GM23248 (cell line): Measurements from ENCODE around the gene TMEM63C. TPM values are rescaled to one million over a fixed set of nuclear protein-coding genes. Genes with fewer than 3 reads are reported as not detected.

Source experiments
- DNase-seq: peaks from one replicate; pipeline ENCODE4 v3.0.0-alpha.2; 2015
- H2AFZ ChIP-seq: fragments of 200-600 bp; sonication (generic); 2 replicates; pipeline ENCODE4 v1.6.1; 2016; ENCODE audit warnings: antibody characterized with exemption
- H3F3A ChIP-seq: fragments of 200-600 bp; sonication (generic); 2 replicates; pipeline ENCODE4 v1.6.1; 2016; ENCODE audit warnings: mild to moderate bottlenecking, antibody characterized with exemption, mixed run types; ENCODE audit not compliant: insufficient read depth
- H3K27ac ChIP-seq: fragments of 200-600 bp; sonication (generic); 2 replicates; pipeline ENCODE4 v1.5.1; 2016; ENCODE audit warnings: mild to moderate bottlenecking
- H3K27me3 ChIP-seq: fragments of 200-600 bp; sonication (generic); replicated peaks from 2 replicates; pipeline ENCODE4 v1.6.1; 2016; ENCODE audit warnings: mild to moderate bottlenecking; ENCODE audit not compliant: insufficient read depth
- H3K36me3 ChIP-seq: fragments of 200-600 bp; sonication (generic); 2 replicates; pipeline ENCODE4 v1.6.1; 2016; ENCODE audit warnings: low read depth, mild to moderate bottlenecking
- H3K4me1 ChIP-seq: fragments of 200-600 bp; sonication (generic); 2 replicates; pipeline ENCODE4 v1.6.1; 2016; ENCODE audit warnings: mild to moderate bottlenecking; ENCODE audit not compliant: insufficient read depth
- H3K4me2 ChIP-seq: fragments of 200-600 bp; sonication (generic); one replicate; pipeline ENCODE4 v1.6.1; 2016; ENCODE audit warnings: mild to moderate bottlenecking; ENCODE audit not compliant: unreplicated experiment
- H3K4me3 ChIP-seq: fragments of 200-600 bp; sonication (generic); 2 replicates; pipeline ENCODE4 v1.5.1; 2016; ENCODE audit warnings: mild to moderate bottlenecking
- H3K79me2 ChIP-seq: fragments of 200-600 bp; sonication (generic); 2 replicates; pipeline ENCODE4 v1.6.1; 2016; ENCODE audit warnings: mild to moderate bottlenecking; ENCODE audit not compliant: insufficient read depth
- H3K9ac ChIP-seq: fragments of 200-600 bp; sonication (generic); 2 replicates; pipeline ENCODE4 v1.6.1; 2016; ENCODE audit warnings: mild to moderate bottlenecking
- H3K9me2 ChIP-seq: fragments of 200-600 bp; sonication (generic); 2 replicates; pipeline ENCODE4 v1.6.1; 2016; ENCODE audit warnings: mixed run types, mild to moderate bottlenecking, moderate library complexity; ENCODE audit not compliant: insufficient read depth
- H3K9me3 ChIP-seq: fragments of 200-600 bp; sonication (generic); one replicate; pipeline ENCODE4 v1.6.1; 2017; ENCODE audit warnings: low read depth
- H4K20me1 ChIP-seq: fragments of 200-600 bp; sonication (generic); 2 replicates; pipeline ENCODE4 v1.6.0; 2016; ENCODE audit not compliant: insufficient read depth
- EZH2 ChIP-seq: fragments of 200-600 bp; sonication (generic); IDR thresholded peaks from 2 replicates; pipeline ENCODE4 v1.6.1; 2018; ENCODE audit warnings: antibody characterized with exemption, mild to moderate bottlenecking; ENCODE audit not compliant: insufficient read depth, poor library complexity, severe bottlenecking
- EZH2phosphoT487 ChIP-seq: fragments of 200-600 bp; sonication (generic); IDR thresholded peaks from 2 replicates; pipeline ENCODE4 v1.6.1; 2018; ENCODE audit warnings: antibody characterized with exemption, moderate library complexity, mild to moderate bottlenecking, low read depth; ENCODE audit not compliant: insufficient read depth
- WGBS, 2 experiments: methylation state at CpG; one replicate each; pipeline ENCODE4 v1.1.6; 2015 to 2017; ENCODE audit warnings: low lambda C conversion rate in 2 of 2, low coverage in 1 of 2; ENCODE audit errors: missing lambda C conversion rate in 2 of 2; 5-methylcytosine and 5-hydroxymethylcytosine counted together
- in situ Hi-C: fragments of 300-500 bp; cut with MboI; formaldehyde crosslinking; loops from 2 replicates; pipeline ENCODE4 v1.15.0; 2020
- polyA plus RNA-seq: library from polyadenylated mRNA; unstranded; fragments of >200 nt; fragmentation: Nextera tagmentation; extraction: Ambion mirVana; gene quantifications from 2 replicates; pipeline ENCODE4 v1.2.1, GENCODE V29; 2016
- total RNA-seq: library from RNA; depleted of rRNA; stranded (reverse); fragments of >200 nt; shearing (Covaris generic); gene quantifications from 2 replicates; pipeline ENCODE4 v1.2.3, GENCODE V29; 2014

The TMEM63C gene
- total and polyA plus RNA-seq, 2 experiments from 2014 or later: not detected

DNA sequence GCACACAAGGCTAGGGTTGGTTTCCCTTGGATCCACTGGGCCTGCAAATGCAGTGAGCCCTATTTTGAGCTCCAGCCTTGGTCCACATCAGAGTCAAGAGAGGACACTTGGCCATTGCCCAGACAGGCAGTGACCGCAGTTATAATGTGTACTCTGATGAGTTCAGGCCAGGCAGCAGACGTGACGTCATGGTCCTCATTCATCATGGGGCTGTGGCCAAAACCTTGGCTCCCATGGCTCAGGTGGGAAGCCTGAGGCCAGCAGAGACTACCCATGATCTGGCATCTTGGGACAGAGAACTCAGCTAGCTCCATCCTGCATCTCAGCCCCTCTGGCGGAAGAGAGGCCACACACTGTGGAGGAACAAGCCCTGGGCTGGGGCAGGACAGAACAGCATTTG, 16.4 kb downstream of the TMEM63C start:
- Histone ChIP-seq H3K36me3 (no peaks in the 10 kb centered on the region), H3K27ac (no peak overlapping the region), H3F3A (no peaks in the 10 kb centered on the region), H3K9me3 (no peaks in the 10 kb centered on the region), H3K79me2 (no peaks in the 10 kb centered on the region), H3K9me2 (no peaks in the 10 kb centered on the region), H4K20me1 (no peaks in the 10 kb centered on the region), H3K4me1 (no peaks in the 10 kb centered on the region), H3K27me3 (peaks cover 69% of the 10 kb centered on the region), H3K9ac (no peak overlapping the region), H3K4me2 (no peak overlapping the region), H2AFZ (no peak overlapping the region), H3K4me3 (no peak overlapping the region)
- no peak for DNase-seq
- no peak for TF ChIP-seq EZH2
- TF ChIP-seq EZH2phosphoT487: no peak
- WGBS, 2 experiments: 70 to 73% methylated on average over 4 of the region's 4 CpGs
- in situ Hi-C loops: no loop called here

DNA sequence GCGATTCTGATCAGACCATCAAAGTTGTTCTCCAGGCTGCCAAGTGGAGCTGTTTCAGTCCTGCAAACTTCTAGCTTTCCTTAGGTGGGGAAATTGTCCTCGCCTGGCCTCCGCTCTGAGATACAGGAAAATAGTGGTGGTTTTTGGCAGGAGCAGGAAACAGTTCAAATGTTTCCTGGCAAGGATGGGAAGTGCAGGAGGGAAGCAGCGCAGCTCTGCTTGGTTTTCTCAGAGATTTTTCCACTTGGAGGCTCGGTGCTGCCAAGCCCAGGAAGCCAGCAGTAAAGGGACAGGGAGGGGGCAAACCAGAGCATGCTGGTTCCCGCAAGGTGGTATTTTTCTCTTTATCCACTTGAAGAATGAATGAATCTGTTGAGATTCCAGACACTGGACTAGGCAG, 17.0 kb downstream of the TMEM63C start:
- WGBS, 2 experiments: 38 to 39% methylated on average over 6 of the region's 6 CpGs

DNA sequence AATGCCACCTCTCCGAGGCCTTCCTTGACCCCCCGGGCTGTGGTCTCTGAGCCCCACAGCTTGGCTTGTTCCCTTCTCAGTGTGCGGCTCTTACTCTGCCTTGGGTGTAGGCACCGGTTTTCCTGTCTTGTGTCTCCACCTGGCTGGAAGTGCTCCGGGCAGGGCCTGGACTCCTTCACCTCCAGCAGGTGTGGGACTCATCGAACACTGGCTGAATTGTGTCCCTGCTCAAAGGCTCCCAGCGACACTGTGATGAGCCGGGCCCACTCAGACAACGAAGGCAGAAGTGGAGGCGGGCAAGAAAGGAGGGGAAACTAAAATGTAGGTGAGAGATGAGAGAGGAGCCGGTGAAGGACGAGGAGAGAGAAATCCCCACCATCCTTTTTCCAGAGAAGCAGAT, 18.0 kb downstream of the TMEM63C start:
- no peaks in the 10 kb centered on the region for H3K9me3 ChIP-seq
- H3K27ac ChIP-seq: no peak overlapping the region
- no peaks in the 10 kb centered on the region for H3K4me1 ChIP-seq
- TF ChIP-seq EZH2phosphoT487 (no peak), EZH2 (no peak)
- no peak overlapping the region for H2AFZ ChIP-seq
- peaks cover 62% of the 10 kb centered on the region for H3K27me3 ChIP-seq
- no peaks in the 10 kb centered on the region for H3F3A ChIP-seq
- no peaks in the 10 kb centered on the region for H3K36me3 ChIP-seq
- no peaks in the 10 kb centered on the region for H4K20me1 ChIP-seq
- H3K79me2 ChIP-seq: no peaks in the 10 kb centered on the region
- in situ Hi-C loops: no loop called here
- no peak overlapping the region for H3K9ac ChIP-seq
- H3K4me3 ChIP-seq: no peak overlapping the region
- DNase-seq: no peak
- 33 to 36% methylated on average over 12 of the region's 12 CpGs for WGBS, 2 experiments
- no peaks in the 10 kb centered on the region for H3K9me2 ChIP-seq
- H3K4me2 ChIP-seq: no peak overlapping the region

More for the DNA sequence above, 17.0 kb downstream of the TMEM63C start:
- H4K20me1 ChIP-seq: no peaks in the 10 kb centered on the region
- no peaks in the 10 kb centered on the region for H3K79me2 ChIP-seq
- H3K27ac ChIP-seq: no peak overlapping the region
- no peak for TF ChIP-seq EZH2
- TF ChIP-seq EZH2phosphoT487: no peak
- DNase-seq: no peak
- no peaks in the 10 kb centered on the region for H3F3A ChIP-seq
- no peaks in the 10 kb centered on the region for H3K9me2 ChIP-seq
- in situ Hi-C loops: no loop called here
- H3K4me2 ChIP-seq: no peak overlapping the region
- H3K9ac ChIP-seq: no peak overlapping the region
- H2AFZ ChIP-seq: no peak overlapping the region
- H3K9me3 ChIP-seq: no peaks in the 10 kb centered on the region
- no peak overlapping the region for H3K4me3 ChIP-seq
- H3K27me3 ChIP-seq: peaks cover 64% of the 10 kb centered on the region
- H3K4me1 ChIP-seq: no peaks in the 10 kb centered on the region
- H3K36me3 ChIP-seq: no peaks in the 10 kb centered on the region

DNA sequence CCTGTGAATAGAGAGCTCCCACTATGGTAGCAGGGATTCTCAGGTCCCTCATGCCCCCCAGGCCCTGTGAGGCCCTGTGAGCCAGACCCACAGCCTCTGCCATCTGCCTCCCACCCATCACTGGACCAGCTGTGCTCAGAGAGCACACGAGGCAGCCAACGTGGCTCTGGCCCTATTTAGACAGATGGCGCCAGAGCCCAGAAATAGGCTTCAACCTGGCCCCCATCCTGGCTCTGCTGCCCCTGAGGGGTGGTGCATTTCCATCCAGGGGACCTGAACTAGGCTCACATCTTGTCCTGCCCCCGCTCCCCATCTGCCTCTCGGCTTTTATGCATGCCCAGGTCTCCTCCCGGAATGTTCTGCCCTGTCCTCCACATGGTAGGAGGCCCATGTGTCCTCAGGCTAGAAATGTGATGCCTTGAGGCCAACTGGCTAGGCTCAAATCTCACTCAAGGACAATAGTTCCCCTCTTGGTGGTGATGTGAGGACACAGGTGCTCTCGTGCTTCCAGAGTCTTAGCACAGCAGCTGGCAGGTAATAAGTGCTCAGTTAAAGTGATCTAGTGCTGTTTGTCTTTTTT, 18.9 kb downstream of the TMEM63C start:
- Histone ChIP-seq H3K79me2 (no peaks in the 10 kb centered on the region), H3K4me3 (no peak overlapping the region), H3F3A (no peaks in the 10 kb centered on the region), H3K36me3 (no peaks in the 10 kb centered on the region), H3K27me3 (peaks cover 53% of the 10 kb centered on the region), H3K4me1 (no peaks in the 10 kb centered on the region), H3K9me3 (no peaks in the 10 kb centered on the region), H2AFZ (no peak overlapping the region), H3K9me2 (no peaks in the 10 kb centered on the region), H3K4me2 (no peak overlapping the region), H3K9ac (no peak overlapping the region), H4K20me1 (no peaks in the 10 kb centered on the region), H3K27ac (no peak overlapping the region)
- 12 to 25% methylated on average over 7 of the region's 7 CpGs for WGBS, 2 experiments
- no peak for TF ChIP-seq EZH2
- no peak for TF ChIP-seq EZH2phosphoT487
- in situ Hi-C loops: no loop called here
- DNase-seq: no peak

DNA sequence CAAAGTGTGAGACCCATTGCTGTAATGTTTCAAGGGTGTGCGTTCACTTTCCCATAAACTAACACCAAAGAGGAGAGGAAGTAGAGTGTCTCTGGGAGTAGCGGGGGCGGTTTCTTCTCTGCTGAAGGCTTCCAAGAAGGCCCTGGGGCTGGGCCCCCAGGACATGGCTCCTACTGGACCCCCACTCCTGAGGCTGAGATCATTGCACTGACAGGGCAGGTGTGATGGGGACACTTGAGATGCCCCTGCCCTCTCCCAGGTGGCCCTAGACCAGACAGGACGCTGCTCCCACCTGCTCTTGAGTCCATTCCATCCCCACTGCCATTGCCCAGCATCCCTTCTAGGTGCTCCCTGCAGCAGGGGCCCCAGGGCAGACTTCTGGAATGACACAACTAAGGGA, 20.1 kb downstream of the TMEM63C start:
- no peak for DNase-seq
- Histone ChIP-seq H3K4me3 (no peak overlapping the region), H3K9ac (no peak overlapping the region), H3F3A (no peaks in the 10 kb centered on the region), H3K4me2 (no peak overlapping the region), H3K79me2 (no peaks in the 10 kb centered on the region), H3K36me3 (no peaks in the 10 kb centered on the region), H4K20me1 (no peaks in the 10 kb centered on the region), H3K27me3 (peaks cover 46% of the 10 kb centered on the region), H3K9me2 (no peaks in the 10 kb centered on the region), H3K4me1 (no peaks in the 10 kb centered on the region), H3K9me3 (no peaks in the 10 kb centered on the region), H2AFZ (no peak overlapping the region), H3K27ac (no peak overlapping the region)
- TF ChIP-seq EZH2 (no peak), EZH2phosphoT487 (no peak)
- WGBS, 2 experiments: 54 to 64% methylated on average over 4 of the region's 4 CpGs
- in situ Hi-C loops: no loop called here
